K562 (cell line): ENCODE data around the gene SYTL5. TPM values are rescaled to one million over a fixed set of nuclear protein-coding genes. Genes with fewer than 3 reads are reported as not detected.

ENCODE experiments used
- ATAC-seq: fragments of 200-7000 bp; cut with Tn5 transposase; 3 replicates; pipeline ENCODE4 v1.9.1; 2020; ENCODE audit warnings: moderate library complexity
- BruUV-seq: library from RNA; stranded (reverse); fragments of 400-500 nt; replicated peaks from 2 replicates; lab custom pipeline; 2021; lab: Mats Ljungman, UMichigan
- CTCF ChIA-PET: fragments of 300-600 bp; formaldehyde crosslinking; extraction: SDS; loops from one replicate; lab custom pipeline; 2021; ENCODE audit warnings: low intra/inter-chr PET ratio; lab: Yijun Ruan, JAX
- POLR2A ChIA-PET: fragments of 300-600, 350-650 bp; sonication (Branson Sonifier 250); formaldehyde crosslinking; extraction: SDS; loops from one replicate; lab custom pipeline; 2021; ENCODE audit warnings: antibody characterized with exemption, inconsistent platforms; lab: Yijun Ruan, JAX
- DNase-seq, 4 experiments: peaks; one replicate each; pipeline versions ENCODE4 v3.0.0 to v3.0.0-alpha.2; 2011 to 2018; ENCODE audit warnings: low spot score in 3 of 4, mixed read lengths in 3 of 4; ENCODE audit errors: extremely low read depth in 1 of 4
- FAIRE-seq: peaks from 2 replicates; lab custom pipeline; 2011; peaks lifted over from hg19 to GRCh38; lab: Jason Lieb, UNC
- H2AFZ ChIP-seq: 2 replicates; pipeline ENCODE4 v1.6.0; 2011; ENCODE audit warnings: low read depth, low read length, control low read depth, inconsistent platforms
- H3K27ac ChIP-seq: fragments of 200-600 bp; 3 replicates; pipeline ENCODE4 v1.8.0; 2011; ENCODE audit warnings: low read depth, mild to moderate bottlenecking, control low read depth, inconsistent platforms, low read length, moderate library complexity, mixed read lengths; ENCODE audit errors: extremely low read depth
- H3K27me3 ChIP-seq, 2 experiments: fragments of 300-600 bp in 1 of 2; 2 replicates in 1 of 2; 3 replicates in 1 of 2; pipeline versions ENCODE4 v1.6.0 to v1.8.0; 2011; ENCODE audit warnings: inconsistent platforms in 2 of 2, low read length in 2 of 2, mild to moderate bottlenecking in 1 of 2, mixed read lengths in 1 of 2, moderate library complexity in 1 of 2; ENCODE audit not compliant: control insufficient read depth in 2 of 2, insufficient read depth in 2 of 2
- H3K36me3 ChIP-seq: fragments of 300-600 bp; 3 replicates; pipeline ENCODE4 v1.8.0; 2011; ENCODE audit warnings: mild to moderate bottlenecking, low read length, inconsistent platforms; ENCODE audit not compliant: control insufficient read depth, insufficient read depth
- H3K4me1 ChIP-seq, 2 experiments: fragments of 200-600 bp in 1 of 2; replicated peaks in 1 of 2; 2 replicates in 1 of 2; 3 replicates in 1 of 2; pipeline versions ENCODE4 v1.5.1 to v1.8.0; 2011; ENCODE audit warnings: inconsistent platforms in 2 of 2, low read length in 2 of 2, mild to moderate bottlenecking in 1 of 2, mixed read lengths in 1 of 2, moderate library complexity in 1 of 2; ENCODE audit not compliant: control insufficient read depth in 2 of 2, insufficient read depth in 2 of 2
- H3K4me2 ChIP-seq: 2 replicates; pipeline ENCODE4 v1.6.1; 2011; ENCODE audit warnings: low read length, control low read depth, inconsistent platforms, mixed read lengths; ENCODE audit not compliant: insufficient read depth
- H3K4me3 ChIP-seq: fragments of 200-600 bp; sonication (generic), shearing (Covaris generic); 2 replicates; pipeline ENCODE4 v1.5.1; 2016; ENCODE audit warnings: control low read depth, inconsistent platforms
- H3K79me2 ChIP-seq: fragments of 200-600 bp; 3 replicates; pipeline ENCODE4 v1.8.0; 2011; ENCODE audit warnings: low read length, inconsistent platforms; ENCODE audit not compliant: control insufficient read depth, insufficient read depth
- H3K9ac ChIP-seq, 2 experiments: 2 replicates each; pipeline versions ENCODE4 v1.6.0 to v1.6.1; 2011; ENCODE audit warnings: low read depth in 2 of 2, low read length in 2 of 2, control low read depth in 1 of 2, inconsistent platforms in 1 of 2, mild to moderate bottlenecking in 1 of 2, mixed read lengths in 1 of 2; ENCODE audit not compliant: insufficient read depth in 1 of 2
- H3K9me1 ChIP-seq: one replicate; pipeline ENCODE4 v1.6.0; 2011; ENCODE audit warnings: inconsistent platforms, mild to moderate bottlenecking, low read length, moderate library complexity; ENCODE audit not compliant: control insufficient read depth, insufficient read depth
- H3K9me3 ChIP-seq: replicated peaks from 2 replicates; pipeline ENCODE4 v1.5.1; 2011; ENCODE audit warnings: low read depth, low read length, inconsistent platforms; ENCODE audit not compliant: control insufficient read depth, insufficient read depth
- H4K20me1 ChIP-seq: replicated peaks from 2 replicates; pipeline ENCODE4 v1.6.1; 2011; ENCODE audit warnings: low read length, inconsistent platforms, mixed read lengths; ENCODE audit not compliant: control insufficient read depth, insufficient read depth
- BHLHE40 ChIP-seq: IDR thresholded peaks from 2 replicates; pipeline ENCODE4 v1.6.1; 2011; ENCODE audit warnings: low read length, improper control_type of control experiment
- COPS2 ChIP-seq: fragments of 450-650 bp; conservative IDR thresholded peaks from 2 replicates; pipeline ENCODE4 v1.6.1; 2016; ENCODE audit warnings: mild to moderate bottlenecking, moderate library complexity
- CSDE1 ChIP-seq, 2 experiments: fragments of 450-650 bp; IDR thresholded peaks; 2 replicates each; pipeline ENCODE4 v1.6.1; 2016; ENCODE audit warnings: mild to moderate bottlenecking in 1 of 2
- HNRNPL ChIP-seq: fragments of 200-400 bp; formaldehyde crosslinking; IDR thresholded peaks from 2 replicates; pipeline ENCODE4 v1.6.1; 2017; ENCODE audit warnings: low read depth, mild to moderate bottlenecking, low read length
- KAT2B ChIP-seq: IDR thresholded peaks from one replicate; pipeline ENCODE4 v1.6.1; 2012; ENCODE audit warnings: low read depth, mild to moderate bottlenecking, control low read depth, inconsistent platforms, low read length, moderate library complexity
- LCOR ChIP-seq: sonication (generic); formaldehyde crosslinking; IDR thresholded peaks from 2 replicates; pipeline ENCODE4 v1.8.0; 2022; ENCODE audit warnings: mild to moderate bottlenecking, missing genetic modification reagents
- MXI1 ChIP-seq: IDR thresholded peaks from 2 replicates; pipeline ENCODE4 v1.6.1; 2011; ENCODE audit warnings: low read depth, mild to moderate bottlenecking, improper control_type of control experiment, low read length
- RAD51 ChIP-seq: fragments of 450-650 bp; IDR thresholded peaks from 2 replicates; pipeline ENCODE4 v1.7.1; 2016; ENCODE audit warnings: low read depth, mild to moderate bottlenecking, borderline replicate concordance
- RBM17 ChIP-seq: fragments of 200-400 bp; formaldehyde crosslinking; IDR thresholded peaks from 2 replicates; pipeline ENCODE4 v1.6.1; 2017; ENCODE audit warnings: low read depth, mild to moderate bottlenecking, low read length, borderline replicate concordance
- RCOR1 ChIP-seq, 2 experiments: IDR thresholded peaks; 2 replicates each; pipeline ENCODE4 v1.6.1; 2012; ENCODE audit warnings: low read depth in 2 of 2, low read length in 2 of 2, borderline replicate concordance in 1 of 2, improper control_type of control experiment in 1 of 2
- SMAD3 ChIP-seq: fragments of 450-650 bp; formaldehyde crosslinking; conservative IDR thresholded peaks from 2 replicates; pipeline ENCODE4 v1.4.0; 2020; ENCODE audit warnings: mild to moderate bottlenecking
- TAF1 ChIP-seq: IDR thresholded peaks from 2 replicates; pipeline ENCODE4 v1.6.1; 2011; ENCODE audit warnings: mild to moderate bottlenecking, low read length, moderate library complexity; ENCODE audit not compliant: insufficient read depth, control insufficient read depth, severe bottlenecking; ENCODE audit errors: extremely low read depth
- TBL1XR1 ChIP-seq, 2 experiments: IDR thresholded peaks; 2 replicates each; pipeline ENCODE4 v1.6.1; 2012; ENCODE audit warnings: improper control_type of control experiment in 2 of 2, low read length in 2 of 2, mild to moderate bottlenecking in 1 of 2
- THRAP3 ChIP-seq: fragments of 450-650 bp; IDR thresholded peaks from 2 replicates; pipeline ENCODE4 v1.6.1; 2016; ENCODE audit warnings: mild to moderate bottlenecking, inconsistent platforms, borderline replicate concordance
- ZFP1 ChIP-seq: fragments of 450-650 bp; formaldehyde crosslinking; IDR thresholded peaks from 2 replicates; pipeline ENCODE4 v1.4.0; 2020; ENCODE audit warnings: mild to moderate bottlenecking, mixed read lengths
- ZNF134 ChIP-seq: fragments of 250-450 bp; sonication (Bioruptor Pico); conservative IDR thresholded peaks from 2 replicates; pipeline ENCODE4 v1.4.0; 2020
- ZNF140 ChIP-seq: fragments of 250-450 bp; sonication (Bioruptor Pico); IDR thresholded peaks from 2 replicates; pipeline ENCODE4 v1.8.0; 2021; ENCODE audit warnings: moderate library complexity, mild to moderate bottlenecking, inconsistent platforms
- ZNF217 ChIP-seq: sonication (generic); formaldehyde crosslinking; IDR thresholded peaks from 2 replicates; pipeline ENCODE4 v1.8.0; 2022; ENCODE audit warnings: mild to moderate bottlenecking, missing genetic modification reagents
- WGBS: fragments of 100-300 bp; shearing (Covaris generic); methylation state at CpG from one replicate; pipeline ENCODE4 v1.1.6; 2016; ENCODE audit warnings: low coverage, mixed read lengths; ENCODE audit not compliant: insufficient coverage; ENCODE audit errors: missing lambda C conversion rate; 5-methylcytosine and 5-hydroxymethylcytosine counted together
- in situ Hi-C: fragments of 300-500 bp; cut with MboI; formaldehyde crosslinking; loops from 4 replicates; pipeline ENCODE4 v1.15.0; 2018; ENCODE audit warnings: inconsistent platforms, mixed read lengths
- intact Hi-C: fragments of 100-400 bp; cut with micrococcal nuclease; formaldehyde crosslinking; loops from 2 replicates; pipeline ENCODE4 v1.14.2; 2022
- polyA plus RNA-seq, 8 experiments: library from polyadenylated mRNA; depleted of rRNA in 4 of 8; stranded (reverse) in 5 of 8; unstranded in 3 of 8; fragments of >200 nt; fragmentation: Nextera tagmentation in 2 of 8; fragmentation: Illumina TruSeq in 1 of 8; extraction: Ambion mirVana in 2 of 8; extraction: Trizol in 1 of 8; gene quantifications; 2 replicates each; pipeline versions ENCODE4 v1.2.1 to v1.2.3, GENCODE V29; 2011 to 2014; ENCODE audit warnings: inconsistent platforms in 1 of 8, missing spikeins in 1 of 8
- total RNA-seq, 7 experiments: library from RNA; depleted of rRNA in 6 of 7; stranded (reverse); fragments of >200 nt in 6 of 7; fragmentation: Illumina TruSeq in 2 of 7; extraction: Trizol in 2 of 7; gene quantifications; 2 replicates each; pipeline versions ENCODE4 v1.2.1 to v1.2.3, GENCODE V29; 2011 to 2021; ENCODE audit warnings: low replicate concordance in 1 of 7
- TF ChIP-seq, protein P1 (sequence below): sonication (generic); formaldehyde crosslinking; IDR thresholded peaks from 2 replicates; pipeline ENCODE4 v1.8.0; 2022; ENCODE audit warnings: mild to moderate bottlenecking, low read depth, missing genetic modification reagents
- TF ChIP-seq, protein P2 (sequence below): fragments of 450-650 bp; IDR thresholded peaks from 2 replicates; pipeline ENCODE4 v1.6.1; 2016; ENCODE audit warnings: antibody characterized with exemption
- TF ChIP-seq, protein P3 (sequence below): sonication (generic); formaldehyde crosslinking; IDR thresholded peaks from 2 replicates; pipeline ENCODE4 v1.5.0; 2020; ENCODE audit warnings: missing genetic modification reagents

The SYTL5 gene
- total and polyA plus RNA-seq, 9 of the 15 experiments (the other 6 are each of a cell fraction or from before 2014, with no cell fraction given): 0.01 to 0.25 (median 0.09) TPM

DNA sequence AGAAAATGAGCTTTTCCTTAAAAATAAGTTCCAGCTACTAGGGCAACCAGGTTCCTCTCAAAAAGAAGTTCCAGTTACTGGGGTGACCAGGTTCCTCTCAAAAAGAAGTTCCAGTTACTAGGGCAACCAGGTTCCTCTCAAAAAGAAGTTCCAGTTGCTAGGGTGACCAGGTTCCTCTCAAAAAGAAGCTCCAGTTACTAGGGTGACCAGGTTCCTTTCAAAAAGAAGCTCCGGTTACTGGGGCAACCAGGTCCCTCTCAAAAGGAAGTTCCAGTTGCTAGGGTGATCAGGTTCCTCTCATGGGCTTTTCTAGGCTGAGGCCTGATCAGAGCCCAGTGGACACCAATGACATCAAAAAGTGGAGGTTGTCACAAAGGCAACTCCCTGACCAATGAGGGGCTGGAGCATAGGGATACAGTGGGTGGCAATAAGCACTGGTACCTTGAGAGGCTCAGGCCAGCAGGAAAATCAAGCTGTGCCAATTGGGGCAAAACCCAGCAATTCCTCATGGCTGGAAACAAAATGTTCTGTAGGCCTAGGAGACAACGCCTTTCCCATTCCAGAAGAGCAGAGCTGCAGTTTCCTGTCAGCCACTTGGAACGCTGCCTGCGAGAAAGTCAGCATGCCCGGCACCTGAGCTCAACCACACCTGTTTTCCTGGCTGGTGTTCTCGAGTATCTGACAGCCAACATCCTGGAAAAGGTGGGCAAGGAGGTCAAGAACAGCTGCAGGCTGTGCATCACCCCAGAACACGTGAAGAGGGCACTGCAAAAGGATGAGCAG, 12.3 kb upstream of the SYTL5 start:
- POLR2A ChIA-PET: no interaction called here
- H3K4me2 ChIP-seq: no peak overlapping the region
- H3K9me1 ChIP-seq: no peaks in the 10 kb centered on the region
- BruUV-seq: no TSS peak
- H3K27me3 ChIP-seq: no peaks in the 10 kb centered on the region
- DNase-seq: peak in 2 of 4 experiments; percentile 11 to 17
- H3K9me3 ChIP-seq: no peaks in the 10 kb centered on the region
- FAIRE-seq: no peak
- in situ Hi-C loops: no loop called here
- intact Hi-C loops: no loop called here
- CTCF ChIA-PET: no interaction called here
- WGBS: 4% methylated on average over 7 of the region's 7 CpGs
- no peaks in the 10 kb centered on the region for H3K79me2 ChIP-seq
- no peak overlapping the region for H3K9ac ChIP-seq
- H3K36me3 ChIP-seq: no peaks in the 10 kb centered on the region
- no peak overlapping the region for H3K4me3 ChIP-seq
- ATAC-seq: no peak
- no peak overlapping the region for H2AFZ ChIP-seq
- no peaks in the 10 kb centered on the region for H3K4me1 ChIP-seq
- H3K27ac ChIP-seq: no peak overlapping the region
- no peaks in the 10 kb centered on the region for H4K20me1 ChIP-seq
- TF ChIP-seq ZFP1 (no peak), CSDE1 (IDR thresholded peaks at IDR 0.05) (peak in 1 of 2 experiments; percentile 55; a peak in 1 of 4 replicates), HNRNPL (no peak), SMAD3 (CRISPR knock-in tag) (no peak), BHLHE40 (no peak), ZNF134 (CRISPR knock-in tag) (no peak), TBL1XR1 (IDR thresholded peaks at IDR 0.05; ENCODE audit: low read length in 2 of 2) (no peak), RCOR1 (IDR thresholded peaks at IDR 0.05; ENCODE audit: borderline replicate concordance in 1 of 2, low read depth in 2 of 2, low read length in 2 of 2) (no peak), THRAP3 (no peak), KAT2B (no peak), COPS2 (no peak), MXI1 (peak; percentile 91), RAD51 (no peak), ZNF217 (CRISPR knock-in tag) (no peak), LCOR (no peak), TAF1 (no peak), RBM17 (no peak), ZNF140 (CRISPR knock-in tag) (no peak)
- TF ChIP-seq, protein P1, sequence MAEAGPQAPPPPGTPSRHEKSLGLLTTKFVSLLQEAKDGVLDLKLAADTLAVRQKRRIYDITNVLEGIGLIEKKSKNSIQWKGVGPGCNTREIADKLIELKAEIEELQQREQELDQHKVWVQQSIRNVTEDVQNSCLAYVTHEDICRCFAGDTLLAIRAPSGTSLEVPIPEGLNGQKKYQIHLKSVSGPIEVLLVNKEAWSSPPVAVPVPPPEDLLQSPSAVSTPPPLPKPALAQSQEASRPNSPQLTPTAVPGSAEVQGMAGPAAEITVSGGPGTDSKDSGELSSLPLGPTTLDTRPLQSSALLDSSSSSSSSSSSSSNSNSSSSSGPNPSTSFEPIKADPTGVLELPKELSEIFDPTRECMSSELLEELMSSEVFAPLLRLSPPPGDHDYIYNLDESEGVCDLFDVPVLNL (CRISPR knock-in tag): no peak
- TF ChIP-seq, protein P2, sequence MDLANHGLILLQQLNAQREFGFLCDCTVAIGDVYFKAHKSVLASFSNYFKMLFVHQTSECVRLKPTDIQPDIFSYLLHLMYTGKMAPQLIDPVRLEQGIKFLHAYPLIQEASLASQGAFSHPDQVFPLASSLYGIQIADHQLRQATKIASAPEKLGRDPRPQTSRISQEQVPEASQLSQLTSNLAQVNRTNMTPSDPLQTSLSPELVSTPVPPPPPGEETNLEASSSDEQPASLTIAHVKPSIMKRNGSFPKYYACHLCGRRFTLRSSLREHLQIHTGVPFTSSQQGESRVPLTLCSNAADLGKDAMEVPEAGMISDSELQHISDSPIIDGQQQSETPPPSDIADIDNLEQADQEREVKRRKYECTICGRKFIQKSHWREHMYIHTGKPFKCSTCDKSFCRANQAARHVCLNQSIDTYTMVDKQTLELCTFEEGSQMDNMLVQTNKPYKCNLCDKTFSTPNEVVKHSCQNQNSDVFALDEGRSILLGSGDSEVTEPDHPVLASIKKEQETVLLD: no peak
- TF ChIP-seq, protein P3, sequence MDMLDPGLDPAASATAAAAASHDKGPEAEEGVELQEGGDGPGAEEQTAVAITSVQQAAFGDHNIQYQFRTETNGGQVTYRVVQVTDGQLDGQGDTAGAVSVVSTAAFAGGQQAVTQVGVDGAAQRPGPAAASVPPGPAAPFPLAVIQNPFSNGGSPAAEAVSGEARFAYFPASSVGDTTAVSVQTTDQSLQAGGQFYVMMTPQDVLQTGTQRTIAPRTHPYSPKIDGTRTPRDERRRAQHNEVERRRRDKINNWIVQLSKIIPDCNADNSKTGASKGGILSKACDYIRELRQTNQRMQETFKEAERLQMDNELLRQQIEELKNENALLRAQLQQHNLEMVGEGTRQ: no peak
